GM21526 (cell line): ENCODE results near the gene STAB2.

Source experiments
- ATAC-seq: cut with Tn5 transposase; IDR thresholded peaks from one replicate; pipeline ENCODE4 v1.9.1; 2021; ENCODE audit warnings: moderate library complexity; ENCODE audit not compliant: unreplicated experiment, low FRiP score

The STAB2 gene

DNA sequence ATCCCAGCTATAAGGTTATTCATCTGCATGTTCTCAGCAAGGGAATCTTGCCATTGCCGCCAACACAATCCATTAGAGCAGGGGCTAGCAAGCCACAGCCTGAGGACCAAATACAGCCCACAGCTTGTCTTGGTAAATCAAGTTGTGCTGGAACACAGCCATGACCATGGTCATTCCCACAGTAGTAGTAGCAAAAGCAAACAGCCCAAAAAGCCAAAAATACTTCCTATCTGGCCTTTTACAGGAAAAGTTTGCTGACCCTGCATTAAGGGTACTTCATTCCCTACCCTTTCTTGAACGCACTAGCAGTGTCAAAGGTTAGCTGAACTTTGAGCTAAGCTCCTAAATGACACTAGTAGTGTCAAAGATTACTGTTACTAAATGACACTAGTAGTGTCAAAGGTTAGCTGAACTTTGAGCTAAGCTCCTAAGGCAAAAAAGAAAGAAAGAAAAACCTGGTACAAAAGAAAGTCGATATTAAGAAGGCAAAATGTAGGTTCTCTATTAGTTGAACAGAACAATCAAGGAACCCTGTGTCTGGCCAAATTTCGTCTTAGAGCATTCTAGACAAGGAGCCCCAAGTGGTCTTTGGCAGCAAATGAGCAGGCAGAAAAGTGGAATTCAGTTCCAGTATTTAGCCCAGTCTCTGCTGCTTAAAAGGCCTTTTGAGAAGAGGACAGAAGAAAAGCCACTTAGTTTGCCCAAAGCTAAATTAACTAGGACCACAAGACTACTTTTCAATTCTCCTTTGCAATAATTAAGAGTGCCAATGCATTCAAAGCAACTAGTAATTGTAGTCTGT lies 186.2 kb downstream of the STAB2 start:
- ATAC-seq, result no peak

DNA sequence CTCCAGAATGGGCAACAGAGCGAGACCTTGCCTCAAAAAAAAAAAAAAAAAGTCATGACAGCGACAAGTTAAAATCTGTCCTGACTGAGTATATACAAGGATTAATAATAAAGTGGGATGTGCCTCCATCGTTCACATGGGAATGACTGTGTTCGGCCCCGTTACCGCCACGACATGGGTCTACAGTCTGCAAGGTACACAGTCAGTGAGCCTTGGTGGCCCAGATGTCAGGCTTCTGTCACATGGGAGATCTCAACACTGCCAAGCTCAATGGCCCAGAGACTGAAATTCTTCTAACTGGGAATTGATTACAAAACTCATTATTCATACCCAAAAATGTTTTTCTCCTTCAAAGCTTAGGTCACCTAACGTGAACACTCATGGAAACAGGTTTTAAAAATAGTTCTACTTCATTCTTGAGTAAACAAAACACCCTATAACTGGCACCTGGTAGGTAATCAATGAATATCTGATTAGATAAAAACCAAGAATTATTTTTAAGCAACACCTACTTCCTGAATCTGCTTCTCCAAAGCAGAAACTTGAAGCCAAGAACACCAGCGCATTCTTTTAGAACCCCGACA lies 188.0 kb downstream of the STAB2 start:
- no peak for ATAC-seq

DNA sequence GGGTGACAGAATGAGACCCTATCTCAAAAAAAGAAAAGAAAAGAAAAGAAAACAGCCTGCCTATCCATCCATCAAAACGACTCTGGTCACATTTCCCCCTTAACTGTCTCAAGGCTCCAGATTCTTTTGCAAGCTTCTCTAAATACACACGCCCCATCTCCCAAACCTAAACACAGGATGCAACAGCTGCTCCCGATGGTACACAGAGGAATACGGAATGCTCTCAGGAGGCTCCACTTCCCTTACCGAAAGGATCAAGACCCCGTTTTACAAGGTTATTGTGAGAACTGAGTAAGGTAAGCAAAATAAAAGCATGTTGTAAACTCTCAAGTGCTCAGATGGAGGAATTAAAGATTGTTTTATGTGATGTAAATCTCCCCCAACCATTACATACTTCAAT lies 191.7 kb downstream of the STAB2 start:
- ATAC-seq, result no peak

DNA sequence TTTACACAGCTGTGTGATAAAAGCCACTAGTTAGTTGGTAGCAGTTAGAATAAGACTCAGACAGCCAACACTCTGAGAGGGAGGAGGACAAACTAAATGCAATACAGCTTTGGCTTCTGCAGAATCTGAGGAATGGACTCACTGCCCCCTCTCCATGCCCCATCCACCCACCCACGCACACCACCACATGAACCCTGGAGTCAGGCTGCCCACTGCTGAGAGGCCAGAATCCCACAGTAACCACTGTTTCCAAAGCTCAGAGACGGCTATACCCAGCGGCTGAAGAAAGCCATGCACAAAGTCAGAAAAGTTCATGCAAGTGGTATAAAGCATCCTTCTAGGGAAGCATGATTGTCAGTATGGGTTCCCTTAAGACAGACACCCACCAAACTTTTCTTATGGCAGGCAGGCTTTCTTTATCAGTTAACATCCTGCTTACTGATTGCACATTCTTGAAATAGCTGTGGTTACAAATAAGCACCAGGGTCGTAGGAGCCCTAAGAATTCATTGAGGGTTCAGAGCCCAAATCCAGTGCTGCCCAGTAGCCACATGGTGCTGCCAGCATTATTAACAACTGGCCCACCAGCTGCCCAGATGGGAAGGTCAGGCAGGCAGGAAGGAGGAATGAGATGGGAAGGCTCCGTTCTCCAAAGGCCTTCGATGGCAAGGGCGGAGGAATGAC lies 192.5 kb downstream of the STAB2 start:
- ATAC-seq, result no peak

DNA sequence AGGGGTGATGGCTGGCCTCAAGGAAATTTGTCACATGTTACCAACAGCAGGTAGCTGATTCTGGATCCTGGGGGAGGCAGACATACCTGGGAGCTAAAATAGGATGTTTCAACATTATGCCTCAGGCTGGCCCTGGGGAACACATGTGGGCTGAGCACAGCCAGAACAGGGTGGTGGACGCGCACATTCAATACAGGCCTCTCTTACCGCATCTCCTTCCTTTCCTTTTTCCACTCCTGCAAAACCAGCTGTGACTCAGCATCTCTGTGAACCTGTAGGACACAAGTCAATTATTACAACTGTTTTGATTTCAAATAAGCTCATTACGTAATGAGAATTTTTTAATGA lies 193.0 kb downstream of the STAB2 start:
- no peak for ATAC-seq

DNA sequence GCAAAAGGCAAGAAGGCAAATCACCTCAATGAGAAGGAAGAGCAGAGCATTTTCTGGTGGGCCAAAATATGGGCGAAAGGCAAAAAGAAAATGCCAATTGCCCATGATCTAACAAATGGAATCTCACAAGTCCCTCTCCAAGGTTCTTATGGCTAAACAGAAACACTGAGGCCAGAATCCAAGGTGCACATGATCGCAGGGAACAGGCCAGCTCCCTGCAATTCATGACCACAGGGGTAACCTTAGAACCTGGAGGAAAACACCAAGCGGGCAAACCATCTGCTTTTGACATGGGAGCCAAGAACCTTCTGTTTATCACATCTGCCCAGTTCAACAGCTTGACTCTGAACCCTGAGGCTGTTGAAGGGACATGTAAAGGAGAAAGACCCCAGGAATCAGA lies 193.9 kb downstream of the STAB2 start:
- no peak for ATAC-seq

DNA sequence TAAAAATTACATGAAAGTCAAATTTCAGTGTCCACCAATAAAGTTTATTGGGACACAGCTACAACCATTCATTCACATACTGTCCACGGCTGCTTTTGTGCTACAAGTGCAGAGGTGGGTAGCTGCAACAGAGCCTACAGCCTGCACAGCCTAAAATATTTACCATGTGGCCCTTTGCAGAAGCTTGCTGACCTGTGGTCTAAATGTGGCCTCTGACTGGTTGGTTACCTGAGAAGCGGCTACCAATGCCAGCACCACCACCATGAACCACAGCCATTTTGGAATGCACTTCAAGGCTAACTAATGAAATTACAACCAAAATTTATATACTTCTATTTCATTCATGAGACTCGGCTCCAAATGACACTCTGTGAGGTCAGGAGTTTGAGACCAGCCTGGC lies 195.3 kb downstream of the STAB2 start:
- ATAC-seq, result no peak

DNA sequence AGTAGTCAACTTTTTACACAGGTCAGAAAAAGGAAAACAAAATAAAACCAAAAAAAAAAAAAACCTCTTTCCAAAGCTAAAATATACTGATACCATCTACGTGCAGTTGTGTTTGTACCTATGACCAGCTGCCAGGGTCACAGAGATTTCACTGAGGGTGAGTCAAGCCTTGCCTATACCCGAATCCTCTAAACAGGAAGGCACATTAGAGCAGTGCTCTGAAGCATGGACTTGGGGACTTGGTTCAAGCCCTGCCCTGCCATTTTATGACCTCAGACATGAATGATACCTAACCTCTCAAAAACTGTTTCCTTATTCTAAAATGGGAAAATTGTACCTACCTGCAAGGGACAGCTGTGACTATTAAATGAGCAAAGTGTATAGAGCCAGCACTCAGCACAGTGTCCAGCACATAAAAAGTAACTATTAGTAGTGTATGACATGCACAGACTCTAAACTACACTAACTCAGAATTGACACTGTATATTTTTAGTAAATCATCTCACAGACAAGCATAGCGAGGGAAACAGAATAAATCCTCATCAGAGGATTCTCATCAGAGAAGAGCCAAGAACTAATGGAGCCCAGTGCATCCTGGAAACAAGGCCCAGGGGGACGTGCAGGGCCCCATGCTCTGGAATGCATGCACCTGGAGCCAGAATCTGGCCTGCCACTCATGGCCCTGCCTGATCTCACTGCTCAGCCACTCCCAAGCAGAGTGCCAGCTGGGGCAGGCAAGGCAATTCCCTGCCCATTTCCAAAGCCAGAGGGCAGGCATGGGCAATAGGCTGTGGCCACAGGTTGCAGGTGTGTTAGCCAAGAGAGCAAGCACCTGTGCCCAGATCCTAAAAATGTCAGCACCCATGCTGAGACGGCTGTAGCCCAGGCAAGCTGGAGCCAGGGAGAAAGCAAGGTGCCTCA lies 196.9 kb downstream of the STAB2 start:
- no peak for ATAC-seq

DNA sequence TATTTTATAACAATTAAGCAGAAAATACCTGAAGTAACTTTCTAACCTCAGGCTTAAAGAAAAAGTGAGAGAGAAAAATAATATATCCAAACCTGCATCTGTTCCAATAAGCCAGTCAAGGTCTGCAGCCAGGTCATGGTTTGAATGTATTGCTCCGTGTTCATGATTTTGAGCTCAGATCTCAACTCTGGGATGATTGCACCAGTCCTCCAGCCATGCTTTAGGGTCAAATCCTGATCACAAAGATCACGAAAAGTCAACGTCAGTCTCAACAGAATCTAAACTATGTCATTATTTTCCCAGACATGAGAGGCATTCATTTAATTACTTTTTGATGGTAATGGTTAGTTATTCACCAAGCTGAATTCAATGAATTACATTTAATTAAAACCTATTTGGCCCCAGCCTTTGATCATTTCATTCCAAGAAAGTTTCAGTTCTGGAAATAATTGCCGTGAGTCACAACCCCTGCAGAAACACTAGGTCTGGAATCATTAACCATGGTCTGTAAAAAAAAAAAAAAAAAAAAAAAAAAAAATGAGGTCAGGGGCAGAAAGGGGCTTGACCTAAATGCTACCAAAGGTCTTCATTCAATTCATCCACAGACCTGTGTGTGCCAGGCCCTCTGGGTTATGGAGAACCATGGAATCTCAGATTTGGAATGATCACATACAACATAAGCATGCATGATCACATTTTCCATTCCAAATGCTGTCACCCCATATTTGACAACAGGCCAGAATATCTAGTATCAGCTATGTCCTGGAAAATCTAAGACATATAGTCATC lies 198.4 kb downstream of the STAB2 start:
- no peak for ATAC-seq

DNA sequence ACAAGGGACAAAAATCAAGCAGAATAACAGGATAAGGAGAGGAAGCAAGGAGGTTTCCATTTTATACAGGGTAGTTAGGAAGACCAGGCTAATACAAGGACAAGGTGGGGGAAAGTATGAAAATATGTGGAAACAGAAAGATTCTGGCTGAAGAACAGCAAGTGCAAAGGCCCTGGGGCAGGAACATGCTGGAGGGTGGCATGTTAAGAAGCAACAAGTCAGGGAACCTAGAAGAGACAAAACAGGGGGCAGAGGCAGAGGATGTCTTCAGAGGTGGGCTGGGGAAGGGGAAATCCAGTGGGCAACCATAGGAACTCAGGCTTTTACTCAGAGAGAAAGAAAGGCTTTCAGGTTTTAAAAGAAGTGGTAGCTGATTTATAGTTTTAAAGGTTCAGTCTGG lies 199.1 kb downstream of the STAB2 start:
- no peak for ATAC-seq

DNA sequence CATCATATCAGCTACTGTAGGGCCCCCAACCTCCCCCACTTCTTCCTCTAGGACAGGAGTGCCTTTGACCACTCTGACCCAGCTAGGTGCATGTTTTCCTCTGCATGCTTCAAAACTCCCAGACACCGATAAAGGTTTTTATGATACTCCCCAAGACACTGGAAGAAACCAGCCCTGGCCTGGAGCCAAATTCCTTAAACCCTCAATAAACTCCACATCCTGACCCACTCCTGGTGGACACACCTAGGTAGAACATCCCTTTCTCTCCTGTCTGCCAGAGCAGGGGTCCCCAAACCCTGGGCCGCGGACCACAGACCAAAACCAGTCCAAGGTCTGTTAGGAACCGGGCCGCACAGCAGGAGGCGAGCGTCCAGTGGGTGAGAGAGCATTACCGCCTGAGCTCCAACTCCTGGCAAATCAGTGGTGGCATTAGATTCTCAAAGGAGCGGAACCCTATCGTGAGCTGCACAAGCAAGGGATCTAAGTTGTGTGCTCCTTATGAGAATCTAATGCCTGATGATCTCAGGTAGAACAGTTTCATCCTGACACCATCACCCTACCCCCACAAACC lies 204.4 kb downstream of the STAB2 start:
- no peak for ATAC-seq

DNA sequence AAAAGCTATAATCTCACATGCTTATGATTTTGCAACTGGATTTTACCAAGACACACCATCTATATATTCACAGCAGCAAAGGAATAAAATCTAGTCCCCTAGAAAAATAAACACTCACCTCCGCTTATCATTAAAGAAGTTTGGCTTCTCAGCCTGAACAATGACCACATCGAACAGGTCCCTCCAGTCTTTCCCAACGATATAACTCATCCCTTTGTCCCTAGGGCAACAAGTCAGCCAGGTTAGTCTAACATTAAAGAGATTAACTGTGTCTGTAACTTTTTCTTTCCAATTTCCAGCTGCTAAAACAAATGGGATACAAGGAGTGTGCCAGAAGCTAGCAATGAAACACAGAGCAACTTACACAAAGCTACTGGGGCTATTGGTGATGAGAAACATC lies 206.0 kb downstream of the STAB2 start:
- ATAC-seq, result no peak

DNA sequence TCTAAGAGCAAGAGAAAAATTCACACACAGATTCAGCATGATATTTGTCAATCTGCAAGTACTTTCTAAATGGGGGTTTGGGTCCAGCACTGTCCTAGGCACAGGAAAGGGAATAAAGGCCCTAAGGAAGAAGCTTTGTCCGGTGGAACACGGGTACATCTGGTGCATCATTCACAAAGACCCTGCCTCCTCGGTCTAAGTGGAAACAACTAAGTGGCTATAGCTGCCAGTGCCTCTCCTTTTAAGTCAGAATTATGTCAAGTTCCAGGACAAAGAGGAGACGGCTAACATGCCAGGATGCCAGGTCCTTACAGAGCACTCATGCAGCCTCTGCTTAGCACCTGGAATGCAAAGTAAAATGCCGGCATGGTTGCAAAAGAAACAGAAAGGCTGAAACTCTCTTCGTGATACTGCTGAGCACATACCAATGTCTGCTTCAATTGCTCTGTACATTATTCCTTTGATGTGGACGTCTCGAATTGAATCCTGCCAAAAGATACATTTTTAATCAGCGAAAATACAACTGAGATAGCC lies 206.5 kb downstream of the STAB2 start:
- ATAC-seq, result no peak

DNA sequence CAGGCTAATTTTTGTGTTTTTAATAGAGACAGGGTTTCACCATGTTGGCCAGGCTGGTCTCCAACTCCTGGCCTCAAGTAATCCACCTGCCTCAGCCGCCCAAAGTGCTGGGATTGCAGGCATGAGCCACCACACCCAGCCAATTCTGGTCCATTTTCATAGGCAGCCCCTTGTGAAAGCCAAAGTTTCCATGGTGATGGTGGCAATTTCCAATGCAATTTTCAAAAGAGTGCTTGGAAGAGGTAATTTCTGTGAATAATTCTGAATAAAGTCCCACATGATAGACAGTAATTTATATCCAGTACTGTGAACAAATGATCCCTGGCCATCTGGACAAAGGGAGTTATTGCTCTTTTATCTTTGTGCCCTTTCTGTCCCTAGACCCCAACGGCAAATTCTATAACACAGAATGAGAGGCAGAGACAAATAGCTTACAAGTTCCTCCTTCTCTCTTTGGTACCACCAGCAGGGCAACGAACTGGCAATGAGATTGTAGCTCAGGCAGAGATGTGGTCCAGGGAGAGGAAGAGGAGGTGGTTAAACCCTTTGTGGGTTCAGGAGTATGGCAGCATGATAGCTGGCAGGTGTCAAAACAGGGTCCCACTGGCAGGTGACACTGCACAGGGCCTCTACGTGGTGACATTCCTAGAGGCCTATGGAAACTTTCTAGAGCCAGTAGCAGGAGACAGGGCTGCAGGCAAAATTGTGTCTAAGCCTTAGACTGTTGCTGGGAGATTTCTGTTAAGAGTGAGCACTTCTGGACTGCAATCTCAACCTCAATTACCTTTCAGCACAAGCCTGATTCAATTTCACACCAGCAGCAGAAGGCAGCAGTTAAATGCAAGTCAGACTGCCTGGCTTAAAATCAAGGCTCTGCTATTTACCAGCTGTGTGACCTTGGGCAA lies 207.5 kb downstream of the STAB2 start:
- no peak for ATAC-seq

DNA sequence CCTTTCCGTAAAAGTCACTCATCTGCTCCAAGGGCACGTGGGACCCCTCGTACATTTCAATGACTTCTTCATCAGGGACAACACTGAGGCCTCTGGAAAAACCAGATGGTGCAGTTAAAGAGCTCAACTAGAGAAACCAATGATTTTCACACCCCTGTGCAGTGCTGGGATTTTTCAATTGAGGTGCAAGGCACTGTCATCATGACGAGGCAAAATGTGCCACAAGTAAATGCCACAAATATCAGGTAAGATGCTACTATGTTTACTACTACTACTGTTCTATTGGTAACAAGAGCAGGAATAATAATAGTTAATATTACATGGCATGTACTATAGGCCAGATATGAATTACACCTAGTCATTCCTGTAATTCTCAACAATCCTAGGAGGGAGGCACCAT lies 211.5 kb downstream of the STAB2 start:
- no peak for ATAC-seq

DNA sequence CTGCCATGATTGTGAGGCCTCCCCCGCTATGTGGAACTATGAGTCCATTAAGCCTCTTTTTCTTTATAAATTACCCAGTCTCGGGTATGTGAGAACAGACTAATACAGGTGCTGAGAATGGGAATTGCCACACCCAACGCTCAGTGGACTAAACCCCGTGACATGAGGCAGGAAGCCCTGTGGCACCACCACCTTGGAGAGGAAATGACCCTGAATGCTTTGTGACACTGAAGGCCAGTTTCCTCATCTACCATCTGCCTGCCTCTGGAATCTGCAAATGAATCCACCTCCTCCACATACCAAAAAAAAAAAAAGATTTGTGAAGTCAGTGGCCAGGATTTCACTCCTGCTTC lies 212.4 kb downstream of the STAB2 start:
- ATAC-seq, result no peak

DNA sequence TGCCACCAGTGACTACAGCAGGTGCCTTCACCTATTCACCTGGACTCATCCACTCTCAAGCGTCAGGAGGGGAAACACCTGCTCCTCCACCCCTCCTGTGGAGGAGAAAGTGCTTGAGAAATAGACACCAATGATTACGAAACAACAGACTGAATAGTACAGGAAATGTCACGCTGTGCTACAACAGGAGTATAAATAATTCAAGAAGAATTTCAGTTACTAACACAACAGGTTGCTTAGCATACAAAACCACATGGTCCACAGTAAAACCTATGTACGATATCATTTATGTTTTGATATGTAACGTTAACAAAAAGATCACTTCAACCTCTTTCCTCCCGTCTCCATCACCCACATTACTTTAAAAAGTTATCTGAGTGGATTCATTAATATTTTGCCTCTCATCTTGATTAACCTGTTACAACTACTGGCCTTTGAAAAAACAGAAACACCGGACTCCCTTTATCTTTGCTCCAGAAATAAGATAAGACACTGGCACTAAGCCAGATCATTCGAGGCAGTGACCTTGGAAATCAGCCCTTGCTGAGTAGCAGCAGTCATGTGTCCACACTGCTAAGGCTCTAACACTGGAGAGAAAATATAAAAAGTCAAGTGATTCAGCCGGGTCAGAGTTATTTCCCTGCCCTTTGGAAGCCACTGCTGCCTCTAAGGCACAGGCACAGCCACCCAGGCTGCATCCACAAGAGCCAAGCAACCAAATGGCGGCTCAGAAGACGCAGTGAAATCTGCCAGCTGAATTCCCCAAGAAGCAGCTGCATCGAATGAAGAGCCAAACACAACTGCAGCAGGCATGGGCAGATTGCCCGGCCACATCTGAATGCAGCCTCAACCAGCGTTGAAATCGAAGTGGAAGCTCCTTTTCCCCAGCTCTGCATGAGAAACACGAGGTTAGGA lies 213.0 kb downstream of the STAB2 start:
- no peak for ATAC-seq
